ENCODE measurements around the gene ST3GAL2. TPM values are rescaled to one million over a fixed set of nuclear protein-coding genes. Genes with fewer than 3 reads are reported as not detected.

Gene ST3GAL2
- total RNA-seq, 1 donor: 42.7 TPM

GRCh38 chr16:70331588-70332358 lies 107.1 kb downstream of the ST3GAL2 start:
- peak; percentile 7 for DNase-seq (ENCODE audit: low read depth)
- no peak overlapping the region for H3K4me3 ChIP-seq (ENCODE audit: low read depth, low read length)
- TF ChIP-seq CTCF (IDR thresholded peaks at IDR 0.05; ENCODE audit: insufficient read depth, low read depth, low read length): peak; percentile 60

- H3K4me3 ChIP-seq (ENCODE audit: low read depth, low read length): no peak overlapping the region
- DNase-seq (ENCODE audit: low read depth): no peak
- no peak for TF ChIP-seq CTCF (IDR thresholded peaks at IDR 0.05; ENCODE audit: insufficient read depth, low read depth, low read length)
These were observed 107.8 kb downstream of the ST3GAL2 start for GRCh38 chr16:70331091-70331490.

Small RNAs within 50 kb of the gene (small RNA-seq; reads per million reads assigned to genes)
- gene RNU6-23P (0.38 reads per million), gene RPS27P26 (not detected)

Other genes with a start within 250 kb of the ST3GAL2 start
- gene EXOSC6, start 187.2 kb downstream of the ST3GAL2 start, total RNA-seq: 32.0 and 32.9 TPM in 2 replicates
- gene AARS1, start 149.6 kb downstream of the ST3GAL2 start, total RNA-seq: 113 and 164 TPM in 2 replicates
- gene DDX19B, start 139.9 kb downstream of the ST3GAL2 start, total RNA-seq: 23.7 and 29.0 TPM in 2 replicates
- gene DDX19A, start 92.2 kb downstream of the ST3GAL2 start, total RNA-seq: 41.6 and 49.7 TPM in 2 replicates
- gene FCSK, start 15.5 kb upstream of the ST3GAL2 start, total RNA-seq: 9.0 and 9.5 TPM in 2 replicates
- gene COG4, start 84.5 kb upstream of the ST3GAL2 start, total RNA-seq: 57.0 and 64.8 TPM in 2 replicates
- gene SF3B3, start 84.7 kb upstream of the ST3GAL2 start, total RNA-seq: 111 and 154 TPM in 2 replicates
- gene IL34, start 207.5 kb upstream of the ST3GAL2 start, total RNA-seq: 1.3 and 1.7 TPM in 2 replicates
- gene MTSS2, start 247.0 kb upstream of the ST3GAL2 start, total RNA-seq: 74.1 and 97.6 TPM in 2 replicates

Data from fibroblast of villous mesenchyme (primary cell).